Sigmoid colon (tissue), 3 donors: ENCODE data around the gene CA14.

Experiments
- POLR2A ChIP-seq, 2 donors: fragments of 450-650 bp; IDR thresholded peaks; one replicate each; pipeline ENCODE4 v1.6.1; 2016; ENCODE audit warnings: antibody characterized with exemption in 2 of 2, mild to moderate bottlenecking in 2 of 2, moderate library complexity in 2 of 2
- TF ChIP-seq, protein P1 (sequence below), 4 experiments: fragments of 450-650 bp in 3 of 4; fragments of 200-600 bp in 1 of 4; IDR thresholded peaks; one replicate each; pipeline ENCODE4 v1.5.1; 2016 to 2019; ENCODE audit warnings: antibody characterized with exemption in 4 of 4, mild to moderate bottlenecking in 3 of 4, moderate library complexity in 2 of 4

DNA sequence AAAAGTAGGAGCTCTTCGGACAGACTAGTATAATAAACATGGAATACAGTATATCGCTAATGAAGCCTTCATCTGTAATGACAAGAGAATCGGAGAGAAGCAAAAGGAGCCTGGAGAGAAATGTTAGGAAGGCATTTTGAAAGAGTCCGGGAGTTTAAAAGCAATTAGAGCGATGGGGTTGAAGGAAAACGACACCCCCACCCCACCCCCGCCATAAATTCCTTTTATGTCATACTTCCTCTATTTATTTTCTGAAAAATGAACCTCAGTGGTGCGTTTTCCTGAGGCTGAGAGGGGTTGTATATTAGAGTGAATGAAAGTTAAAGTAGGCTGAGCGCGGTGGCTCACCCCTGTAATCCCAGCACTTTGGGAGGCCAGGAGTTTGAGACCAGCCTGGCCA, 11.9 kb downstream of the CA14 start:
- TF ChIP-seq POLR2A (IDR thresholded peaks at IDR 0.05): no peak
- TF ChIP-seq, protein P1, sequence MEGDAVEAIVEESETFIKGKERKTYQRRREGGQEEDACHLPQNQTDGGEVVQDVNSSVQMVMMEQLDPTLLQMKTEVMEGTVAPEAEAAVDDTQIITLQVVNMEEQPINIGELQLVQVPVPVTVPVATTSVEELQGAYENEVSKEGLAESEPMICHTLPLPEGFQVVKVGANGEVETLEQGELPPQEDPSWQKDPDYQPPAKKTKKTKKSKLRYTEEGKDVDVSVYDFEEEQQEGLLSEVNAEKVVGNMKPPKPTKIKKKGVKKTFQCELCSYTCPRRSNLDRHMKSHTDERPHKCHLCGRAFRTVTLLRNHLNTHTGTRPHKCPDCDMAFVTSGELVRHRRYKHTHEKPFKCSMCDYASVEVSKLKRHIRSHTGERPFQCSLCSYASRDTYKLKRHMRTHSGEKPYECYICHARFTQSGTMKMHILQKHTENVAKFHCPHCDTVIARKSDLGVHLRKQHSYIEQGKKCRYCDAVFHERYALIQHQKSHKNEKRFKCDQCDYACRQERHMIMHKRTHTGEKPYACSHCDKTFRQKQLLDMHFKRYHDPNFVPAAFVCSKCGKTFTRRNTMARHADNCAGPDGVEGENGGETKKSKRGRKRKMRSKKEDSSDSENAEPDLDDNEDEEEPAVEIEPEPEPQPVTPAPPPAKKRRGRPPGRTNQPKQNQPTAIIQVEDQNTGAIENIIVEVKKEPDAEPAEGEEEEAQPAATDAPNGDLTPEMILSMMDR (IDR thresholded peaks at IDR 0.05): no peak
